PC-3 (cell line): ENCODE data around the gene AP4B1. TPM values are rescaled to one million over a fixed set of nuclear protein-coding genes. Genes with fewer than 3 reads are reported as not detected.

ENCODE experiments used
- ATAC-seq: fragments of 200-7000 bp; cut with Tn5 transposase; 2 replicates; pipeline ENCODE4 v1.9.1; 2020; ENCODE audit warnings: mild to moderate bottlenecking, moderate library complexity
- BruUV-seq: library from RNA; stranded (reverse); fragments of 400-500 nt; replicated peaks from 2 replicates; lab custom pipeline; 2021; lab: Mats Ljungman, UMichigan
- CTCF ChIA-PET: fragments of 300-600 bp; sonication (Branson Sonifier 250); formaldehyde crosslinking; loops from one replicate; lab custom pipeline; 2022; ENCODE audit warnings: antibody characterized with exemption; lab: Charles Lee
- POLR2A ChIA-PET: fragments of 300-600 bp; sonication (Branson Sonifier 250); formaldehyde crosslinking; loops from one replicate; lab custom pipeline; 2022; ENCODE audit warnings: antibody characterized with exemption; ENCODE audit not compliant: unreplicated experiment; lab: Charles Lee
- DNase-seq: peaks from one replicate; pipeline ENCODE4 v3.0.0-alpha.2; 2015
- H2AFZ ChIP-seq: fragments of 300-600 bp; sonication (generic); 2 replicates; pipeline ENCODE4 v1.6.0; 2016; ENCODE audit warnings: antibody characterized with exemption, low read length
- H3F3A ChIP-seq: fragments of 300-600 bp; sonication (generic); one replicate; pipeline ENCODE4 v1.6.0; 2017; ENCODE audit warnings: antibody characterized with exemption, low read length, control low read depth, mild to moderate bottlenecking; ENCODE audit not compliant: unreplicated experiment
- H3K27ac ChIP-seq: fragments of 300-600 bp; sonication (generic); 2 replicates; pipeline ENCODE4 v1.5.1; 2016; ENCODE audit warnings: mild to moderate bottlenecking, low read length
- H3K27me3 ChIP-seq: fragments of 300-600 bp; sonication (generic); 2 replicates; pipeline ENCODE4 v1.6.1; 2016; ENCODE audit warnings: low read length, mixed read lengths
- H3K36me3 ChIP-seq: fragments of 300-600 bp; sonication (generic); 2 replicates; pipeline ENCODE4 v1.6.1; 2016; ENCODE audit warnings: low read depth, mixed run types, low read length, mixed read lengths
- H3K4me1 ChIP-seq: fragments of 300-600 bp; sonication (generic); 2 replicates; pipeline ENCODE4 v1.5.1; 2016; ENCODE audit warnings: low read length; ENCODE audit not compliant: insufficient read depth
- H3K4me2 ChIP-seq: fragments of 300-600 bp; sonication (generic); 2 replicates; pipeline ENCODE4 v1.6.0; 2016; ENCODE audit warnings: low read length
- H3K4me3 ChIP-seq: fragments of 300-600 bp; sonication (generic); 2 replicates; pipeline ENCODE4 v1.5.1; 2016; ENCODE audit warnings: mild to moderate bottlenecking, low read length, mixed read lengths
- H3K79me2 ChIP-seq: fragments of 300-600 bp; sonication (generic); 2 replicates; pipeline ENCODE4 v1.6.1; 2017; ENCODE audit warnings: low read length, mixed read lengths
- H3K9ac ChIP-seq: fragments of 300-600 bp; sonication (generic); 2 replicates; pipeline ENCODE4 v1.6.0; 2016; ENCODE audit warnings: mild to moderate bottlenecking, low read length
- H3K9me2 ChIP-seq: fragments of 300-600 bp; sonication (generic); replicated peaks from 2 replicates; pipeline ENCODE4 v1.6.1; 2016; ENCODE audit warnings: mixed run types, low read length, mixed read lengths
- H3K9me3 ChIP-seq: fragments of 300-600 bp; sonication (generic); 2 replicates; pipeline ENCODE4 v1.6.1; 2016; ENCODE audit warnings: low read length, mixed read lengths
- H4K20me1 ChIP-seq: fragments of 300-600 bp; sonication (generic); 2 replicates; pipeline ENCODE4 v1.6.1; 2016; ENCODE audit warnings: low read length, mixed read lengths
- EZH2 ChIP-seq: fragments of 300-600 bp; sonication (generic); IDR thresholded peaks from one replicate; pipeline ENCODE4 v1.6.1; 2017; ENCODE audit warnings: antibody characterized with exemption, mild to moderate bottlenecking, low read length; ENCODE audit not compliant: unreplicated experiment
- EZH2phosphoT487 ChIP-seq: fragments of 300-600 bp; sonication (generic); IDR thresholded peaks from 2 replicates; pipeline ENCODE4 v1.6.1; 2018; ENCODE audit warnings: mild to moderate bottlenecking, antibody characterized with exemption, low read length, borderline replicate concordance
- intact Hi-C: fragments of 100-400 bp; cut with micrococcal nuclease; formaldehyde crosslinking; loops from 2 replicates; pipeline ENCODE4 v1.9.0; 2023
- total RNA-seq: library from RNA; depleted of rRNA; stranded (reverse); fragments of >200 nt; gene quantifications from 2 replicates; pipeline ENCODE4 v1.2.3, GENCODE V29; 2014
- TF ChIP-seq, protein P1 (sequence below): fragments of 300-600 bp; sonication (generic); conservative IDR thresholded peaks from 2 replicates; pipeline ENCODE4 v1.5.1; 2017; ENCODE audit warnings: antibody characterized with exemption, low read depth, mild to moderate bottlenecking, low read length

The AP4B1 gene
- total RNA-seq, 1 experiment from 2014 or later = 15.5 TPM

DNA sequence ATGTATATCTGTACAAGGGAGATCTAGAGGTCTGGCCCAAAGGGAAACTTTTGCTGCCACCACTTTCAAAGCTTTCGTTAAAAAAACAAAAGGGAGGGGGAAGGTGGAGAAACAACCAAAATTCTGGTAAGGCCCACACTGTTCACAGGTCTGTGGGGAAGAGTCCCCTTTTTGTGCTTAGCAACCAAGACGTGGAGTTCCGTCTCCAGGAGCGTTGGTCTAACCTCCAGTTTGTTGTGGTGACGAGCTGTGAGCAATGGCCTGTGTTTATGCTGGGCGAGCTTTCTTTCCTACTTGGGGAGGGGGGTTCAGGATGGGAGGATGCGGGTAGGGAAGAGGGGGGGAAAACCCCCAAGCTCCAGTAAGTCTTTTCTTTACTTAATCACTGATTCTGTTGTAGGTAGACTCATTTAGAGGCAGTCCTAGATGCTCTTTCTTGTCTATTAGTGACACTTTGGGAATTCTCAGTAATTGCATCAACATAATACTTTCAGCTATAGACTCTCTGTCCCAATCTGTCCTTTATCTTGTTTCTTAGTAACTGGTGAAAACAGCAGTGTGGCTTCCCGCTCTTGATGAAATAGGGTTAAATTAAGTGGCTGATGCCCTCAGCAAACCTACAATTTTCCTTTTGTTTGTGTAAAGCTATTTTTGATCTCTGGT, 26.0 kb upstream of the AP4B1 start:
- peak overlapping the region; percentile 86 for H3K4me3 ChIP-seq
- peaks cover 26% of the 10 kb centered on the region; the same call in 1 of the 2 replicates for H4K20me1 ChIP-seq
- H3K9ac ChIP-seq = peak overlapping the region; percentile 82
- peak; percentile 30 for ATAC-seq
- peaks cover 32% of the 10 kb centered on the region for H3K4me1 ChIP-seq
- H3K27ac ChIP-seq = peak overlapping the region; percentile 41
- POLR2A ChIA-PET = interaction anchor here (0.5 to 1.0 kb wide), 6 partner anchors 25 to 579 kb away, joined by 3 to 6 read pairs (median 4); partner anchors contain the start of gene PHTF1
- peak overlapping the region; percentile 96 for H3K4me2 ChIP-seq
- intact Hi-C loops = loop anchor here (1.0 kb wide), 1 partner anchor 118 kb away; the partner anchor contains the start of gene RSBN1
- TF ChIP-seq EZH2phosphoT487 (no peak), EZH2 (no peak)
- TF ChIP-seq, protein P1, sequence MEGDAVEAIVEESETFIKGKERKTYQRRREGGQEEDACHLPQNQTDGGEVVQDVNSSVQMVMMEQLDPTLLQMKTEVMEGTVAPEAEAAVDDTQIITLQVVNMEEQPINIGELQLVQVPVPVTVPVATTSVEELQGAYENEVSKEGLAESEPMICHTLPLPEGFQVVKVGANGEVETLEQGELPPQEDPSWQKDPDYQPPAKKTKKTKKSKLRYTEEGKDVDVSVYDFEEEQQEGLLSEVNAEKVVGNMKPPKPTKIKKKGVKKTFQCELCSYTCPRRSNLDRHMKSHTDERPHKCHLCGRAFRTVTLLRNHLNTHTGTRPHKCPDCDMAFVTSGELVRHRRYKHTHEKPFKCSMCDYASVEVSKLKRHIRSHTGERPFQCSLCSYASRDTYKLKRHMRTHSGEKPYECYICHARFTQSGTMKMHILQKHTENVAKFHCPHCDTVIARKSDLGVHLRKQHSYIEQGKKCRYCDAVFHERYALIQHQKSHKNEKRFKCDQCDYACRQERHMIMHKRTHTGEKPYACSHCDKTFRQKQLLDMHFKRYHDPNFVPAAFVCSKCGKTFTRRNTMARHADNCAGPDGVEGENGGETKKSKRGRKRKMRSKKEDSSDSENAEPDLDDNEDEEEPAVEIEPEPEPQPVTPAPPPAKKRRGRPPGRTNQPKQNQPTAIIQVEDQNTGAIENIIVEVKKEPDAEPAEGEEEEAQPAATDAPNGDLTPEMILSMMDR = no peak
- H3K79me2 ChIP-seq = peaks cover 70% of the 10 kb centered on the region
- DNase-seq = peak; percentile 54
- H3K9me2 ChIP-seq = no peaks in the 10 kb centered on the region
- H2AFZ ChIP-seq = peak overlapping the region; percentile 99
- H3K36me3 ChIP-seq = no peaks in the 10 kb centered on the region
- H3F3A ChIP-seq = no peaks in the 10 kb centered on the region
- no peaks in the 10 kb centered on the region for H3K9me3 ChIP-seq
- CTCF ChIA-PET = no interaction called here
- H3K27me3 ChIP-seq = no peaks in the 10 kb centered on the region
- no TSS peak for BruUV-seq

DNA sequence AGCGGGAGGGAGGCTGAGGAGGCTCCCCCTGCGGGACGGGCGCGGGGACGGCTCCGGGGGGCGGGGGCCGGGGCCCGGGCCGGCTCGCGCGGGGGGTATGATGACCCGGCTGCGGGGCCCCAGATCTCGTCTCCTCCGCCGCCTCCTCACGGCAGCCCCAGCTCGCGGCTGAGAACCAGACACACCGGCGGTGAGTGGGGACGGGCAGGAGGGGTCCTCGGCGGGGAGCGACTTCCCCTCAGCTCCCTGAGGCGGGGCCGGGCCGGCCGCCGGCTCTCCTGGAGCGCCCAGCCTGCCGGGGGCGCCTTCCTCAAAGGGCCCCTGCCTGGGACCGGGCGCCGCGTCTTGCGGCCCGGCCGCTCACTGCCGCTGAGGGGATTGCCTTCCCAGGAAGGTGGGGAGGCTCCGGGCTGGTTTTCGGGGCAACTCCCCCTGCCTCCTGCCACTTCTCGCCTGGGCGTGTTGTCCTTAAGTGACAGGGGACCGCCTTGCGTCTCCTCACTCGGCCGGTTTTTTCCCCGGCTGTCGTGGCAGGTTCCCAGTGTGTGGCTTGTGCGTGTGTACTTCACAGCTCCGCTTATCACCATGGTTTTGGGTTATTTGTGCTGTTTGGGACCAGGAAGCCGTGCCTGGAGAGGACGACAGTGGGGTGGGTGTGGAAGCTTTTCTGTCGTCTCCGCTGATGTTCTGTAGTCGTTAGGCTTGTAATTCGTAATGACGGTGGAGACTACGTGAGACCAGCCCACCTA, 25.3 kb upstream of the AP4B1 start:
- TSS peak; percentile 46 for BruUV-seq
- H3K27me3 ChIP-seq = no peaks in the 10 kb centered on the region
- TF ChIP-seq EZH2 (no peak), EZH2phosphoT487 (no peak)
- TF ChIP-seq, protein P1 = peak; percentile 31; the same call in 1 of the 2 replicates
- H3F3A ChIP-seq = no peaks in the 10 kb centered on the region
- peak overlapping the region; percentile 82 for H3K9ac ChIP-seq
- DNase-seq (peak; percentile 22), ATAC-seq (peak; percentile 49)
- intact Hi-C loops = loop anchor here (1.0 kb wide), 1 partner anchor 25 kb away; the partner anchor contains the start of gene DCLRE1B
- peak overlapping the region; percentile 99 for H2AFZ ChIP-seq
- peak overlapping the region; percentile 86 for H3K4me3 ChIP-seq
- CTCF ChIA-PET = interaction anchor here (0.5 kb wide), 1 partner anchor 118 kb away, joined by 3 read pairs; the partner anchor contains the start of gene RSBN1
- POLR2A ChIA-PET = interaction anchor here (0.5 to 1.3 kb wide), 4 partner anchors 26 to 580 kb away, joined by 3 to 10 read pairs (median 4); partner anchors contain the start of gene AP4B1
- peaks cover 20% of the 10 kb centered on the region; the same call in 1 of the 2 replicates for H4K20me1 ChIP-seq
- H3K79me2 ChIP-seq = peaks cover 63% of the 10 kb centered on the region
- H3K4me1 ChIP-seq = peaks cover 32% of the 10 kb centered on the region
- peak overlapping the region; percentile 41 for H3K27ac ChIP-seq
- no peaks in the 10 kb centered on the region for H3K9me2 ChIP-seq
- H3K36me3 ChIP-seq = no peaks in the 10 kb centered on the region
- no peaks in the 10 kb centered on the region for H3K9me3 ChIP-seq
- peak overlapping the region; percentile 96 for H3K4me2 ChIP-seq
